ENCODE results near the gene GOT1.

DNA sequence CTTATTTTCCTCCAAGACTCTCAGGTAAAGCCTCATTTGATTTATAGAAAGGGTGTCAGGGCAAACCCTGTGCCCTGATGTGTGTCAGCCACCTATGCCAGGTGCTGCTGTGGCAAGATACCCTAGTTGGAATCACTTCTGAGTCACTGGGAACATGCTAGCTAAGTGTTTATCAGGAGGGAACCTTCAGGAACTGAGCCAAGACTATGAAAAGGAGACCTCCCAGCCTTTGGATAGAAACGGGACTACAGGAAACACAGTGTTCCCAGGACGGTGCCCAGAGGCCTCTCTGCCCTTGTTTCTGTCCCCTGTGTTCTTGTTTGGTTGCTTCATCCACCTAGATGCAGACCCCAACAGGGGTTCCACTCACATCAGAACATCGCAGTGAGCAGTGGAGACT lies 72.7 kb downstream of the GOT1 start:
- TF ChIP-seq POLR2AphosphoS5 (IDR thresholded peaks at IDR 0.05; ENCODE audit: low read depth, low read length): no peak
- TF ChIP-seq, protein P1, sequence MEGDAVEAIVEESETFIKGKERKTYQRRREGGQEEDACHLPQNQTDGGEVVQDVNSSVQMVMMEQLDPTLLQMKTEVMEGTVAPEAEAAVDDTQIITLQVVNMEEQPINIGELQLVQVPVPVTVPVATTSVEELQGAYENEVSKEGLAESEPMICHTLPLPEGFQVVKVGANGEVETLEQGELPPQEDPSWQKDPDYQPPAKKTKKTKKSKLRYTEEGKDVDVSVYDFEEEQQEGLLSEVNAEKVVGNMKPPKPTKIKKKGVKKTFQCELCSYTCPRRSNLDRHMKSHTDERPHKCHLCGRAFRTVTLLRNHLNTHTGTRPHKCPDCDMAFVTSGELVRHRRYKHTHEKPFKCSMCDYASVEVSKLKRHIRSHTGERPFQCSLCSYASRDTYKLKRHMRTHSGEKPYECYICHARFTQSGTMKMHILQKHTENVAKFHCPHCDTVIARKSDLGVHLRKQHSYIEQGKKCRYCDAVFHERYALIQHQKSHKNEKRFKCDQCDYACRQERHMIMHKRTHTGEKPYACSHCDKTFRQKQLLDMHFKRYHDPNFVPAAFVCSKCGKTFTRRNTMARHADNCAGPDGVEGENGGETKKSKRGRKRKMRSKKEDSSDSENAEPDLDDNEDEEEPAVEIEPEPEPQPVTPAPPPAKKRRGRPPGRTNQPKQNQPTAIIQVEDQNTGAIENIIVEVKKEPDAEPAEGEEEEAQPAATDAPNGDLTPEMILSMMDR (IDR thresholded peaks at IDR 0.05): no peak
- TF ChIP-seq, protein P2, sequence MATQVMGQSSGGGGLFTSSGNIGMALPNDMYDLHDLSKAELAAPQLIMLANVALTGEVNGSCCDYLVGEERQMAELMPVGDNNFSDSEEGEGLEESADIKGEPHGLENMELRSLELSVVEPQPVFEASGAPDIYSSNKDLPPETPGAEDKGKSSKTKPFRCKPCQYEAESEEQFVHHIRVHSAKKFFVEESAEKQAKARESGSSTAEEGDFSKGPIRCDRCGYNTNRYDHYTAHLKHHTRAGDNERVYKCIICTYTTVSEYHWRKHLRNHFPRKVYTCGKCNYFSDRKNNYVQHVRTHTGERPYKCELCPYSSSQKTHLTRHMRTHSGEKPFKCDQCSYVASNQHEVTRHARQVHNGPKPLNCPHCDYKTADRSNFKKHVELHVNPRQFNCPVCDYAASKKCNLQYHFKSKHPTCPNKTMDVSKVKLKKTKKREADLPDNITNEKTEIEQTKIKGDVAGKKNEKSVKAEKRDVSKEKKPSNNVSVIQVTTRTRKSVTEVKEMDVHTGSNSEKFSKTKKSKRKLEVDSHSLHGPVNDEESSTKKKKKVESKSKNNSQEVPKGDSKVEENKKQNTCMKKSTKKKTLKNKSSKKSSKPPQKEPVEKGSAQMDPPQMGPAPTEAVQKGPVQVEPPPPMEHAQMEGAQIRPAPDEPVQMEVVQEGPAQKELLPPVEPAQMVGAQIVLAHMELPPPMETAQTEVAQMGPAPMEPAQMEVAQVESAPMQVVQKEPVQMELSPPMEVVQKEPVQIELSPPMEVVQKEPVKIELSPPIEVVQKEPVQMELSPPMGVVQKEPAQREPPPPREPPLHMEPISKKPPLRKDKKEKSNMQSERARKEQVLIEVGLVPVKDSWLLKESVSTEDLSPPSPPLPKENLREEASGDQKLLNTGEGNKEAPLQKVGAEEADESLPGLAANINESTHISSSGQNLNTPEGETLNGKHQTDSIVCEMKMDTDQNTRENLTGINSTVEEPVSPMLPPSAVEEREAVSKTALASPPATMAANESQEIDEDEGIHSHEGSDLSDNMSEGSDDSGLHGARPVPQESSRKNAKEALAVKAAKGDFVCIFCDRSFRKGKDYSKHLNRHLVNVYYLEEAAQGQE (IDR thresholded peaks at IDR 0.05; ENCODE audit: insufficient read depth in 1 of 2, low read depth in 2 of 2, low read length in 1 of 2): no peak
